ENCODE measurements around the gene DLX1.

GRCh38 chr2:172095146-172095904, 10.0 kb downstream of the DLX1 start:
- TF ChIP-seq CTCF (conservative IDR thresholded peaks at IDR 0.05; ENCODE audit: low read depth, low read length) = no peak
- TF ChIP-seq EZH2phosphoT487 (IDR thresholded peaks at IDR 0.05; ENCODE audit: borderline replicate concordance, low read length) = no peak
- TF ChIP-seq EZH2 (IDR thresholded peaks at IDR 0.05; ENCODE audit: low read length, unreplicated experiment) = no peak

Measured in PC-3 (cell line).